ACC112 (cell line): Measurements from ENCODE around the gene CINP.

Source experiments
- H2AFZ ChIP-seq: fragments of 200-600 bp; sonication (generic); one replicate; pipeline ENCODE4 v1.6.0; 2017; ENCODE audit warnings: antibody characterized with exemption, low read length; ENCODE audit not compliant: unreplicated experiment
- H3K27ac ChIP-seq: fragments of 200-600 bp; sonication (generic); 2 replicates; pipeline ENCODE4 v1.5.1; 2014; ENCODE audit warnings: low read depth, mild to moderate bottlenecking, antibody characterized with exemption, low read length, moderate library complexity
- H3K27me3 ChIP-seq: fragments of 200-600 bp; sonication (generic); 2 replicates; pipeline ENCODE4 v1.6.1; 2014; ENCODE audit warnings: mild to moderate bottlenecking, antibody characterized with exemption, low read length, moderate library complexity, mixed read lengths; ENCODE audit not compliant: insufficient read depth
- H3K36me3 ChIP-seq: fragments of 200-600 bp; sonication (generic); 2 replicates; pipeline ENCODE4 v1.6.1; 2016; ENCODE audit warnings: mild to moderate bottlenecking, antibody characterized with exemption, low read length, moderate library complexity, mixed read lengths; ENCODE audit not compliant: insufficient read depth
- H3K4me1 ChIP-seq: fragments of 200-600 bp; sonication (generic); one replicate; pipeline ENCODE4 v1.6.1; 2016; ENCODE audit warnings: low read length, mixed read lengths; ENCODE audit not compliant: insufficient read depth, unreplicated experiment, control insufficient read depth
- H3K4me3 ChIP-seq: fragments of 200-600 bp; sonication (generic); 2 replicates; pipeline ENCODE4 v1.5.1; 2014; ENCODE audit warnings: mild to moderate bottlenecking, low read depth, low read length
- H3K79me2 ChIP-seq: fragments of 200-600 bp; sonication (generic); one replicate; pipeline ENCODE4 v1.6.0; 2016; ENCODE audit warnings: low read length; ENCODE audit not compliant: control insufficient read depth, unreplicated experiment, insufficient read depth

The CINP gene

GRCh38 chr14:102378830-102379229, 16.1 kb upstream of the CINP start:
- H3K4me3 ChIP-seq: no peak overlapping the region
- H2AFZ ChIP-seq: no peak overlapping the region
- no peaks in the 10 kb centered on the region for H3K4me1 ChIP-seq
- no peak overlapping the region for H3K27ac ChIP-seq
- no peaks in the 10 kb centered on the region for H3K79me2 ChIP-seq
- no peaks in the 10 kb centered on the region for H3K27me3 ChIP-seq
- 0 out of 2 replicates have a peak, but pooled peaks cover 7% of the 10 kb centered on the region for H3K36me3 ChIP-seq

DNA sequence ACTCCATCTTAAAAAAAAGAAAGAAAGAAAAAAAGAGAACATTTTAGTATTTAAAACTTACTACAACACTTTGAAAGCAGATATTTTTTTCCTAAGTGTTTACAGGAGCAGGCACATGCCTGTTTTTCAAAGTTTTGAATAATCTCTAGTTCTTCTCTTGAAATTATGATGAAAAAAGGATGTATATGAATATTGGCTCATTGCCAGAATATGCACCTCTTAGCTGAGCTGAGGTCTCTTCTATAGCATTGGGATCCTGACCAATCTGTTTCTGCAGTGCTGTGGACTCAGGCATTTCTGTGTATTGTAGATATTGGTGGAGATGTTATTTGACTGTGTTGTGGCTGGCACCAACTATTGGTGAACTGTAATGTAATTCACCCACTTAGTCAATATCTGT, 15.0 kb upstream of the CINP start:
- no peak overlapping the region for H3K4me3 ChIP-seq
- no peak overlapping the region for H3K27ac ChIP-seq
- no peak overlapping the region for H2AFZ ChIP-seq
- no peaks in the 10 kb centered on the region for H3K27me3 ChIP-seq
- H3K79me2 ChIP-seq: no peaks in the 10 kb centered on the region
- H3K4me1 ChIP-seq: no peaks in the 10 kb centered on the region
- 0 out of 2 replicates have a peak, but pooled peaks cover 7% of the 10 kb centered on the region for H3K36me3 ChIP-seq

GRCh38 chr14:102375119-102375518, 12.4 kb upstream of the CINP start:
- H3K36me3 ChIP-seq: 0 out of 2 replicates have a peak, but pooled peaks cover 7% of the 10 kb centered on the region
- no peak overlapping the region for H3K4me3 ChIP-seq
- H3K79me2 ChIP-seq: peaks cover 7% of the 10 kb centered on the region
- no peaks in the 10 kb centered on the region for H3K4me1 ChIP-seq
- H3K27ac ChIP-seq: no peak overlapping the region
- no peak overlapping the region for H2AFZ ChIP-seq
- H3K27me3 ChIP-seq: no peaks in the 10 kb centered on the region

DNA sequence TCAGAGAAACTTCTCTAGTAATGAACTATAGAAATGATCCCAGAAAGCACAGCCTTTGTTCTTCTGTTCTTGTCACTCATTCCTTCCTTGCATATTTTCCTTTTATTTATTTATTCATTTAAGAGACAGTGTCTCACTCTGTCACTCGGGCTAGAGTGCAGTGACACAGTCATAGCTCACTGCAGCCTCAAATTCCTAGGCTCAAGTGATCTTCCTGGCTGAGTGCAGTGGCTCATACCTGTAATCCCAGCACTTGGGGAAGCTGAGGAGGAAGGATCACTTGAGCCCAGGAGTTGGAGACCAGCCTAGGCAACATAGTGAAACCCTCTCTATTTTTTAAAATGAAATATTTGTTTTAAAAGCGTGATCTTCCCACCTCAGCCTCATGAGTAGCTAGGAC, 11.6 kb upstream of the CINP start:
- no peak overlapping the region for H3K27ac ChIP-seq
- H3K4me3 ChIP-seq: no peak overlapping the region
- no peaks in the 10 kb centered on the region for H3K27me3 ChIP-seq
- no peaks in the 10 kb centered on the region for H3K4me1 ChIP-seq
- no peak overlapping the region for H2AFZ ChIP-seq
- 0 out of 2 replicates have a peak, but pooled peaks cover 7% of the 10 kb centered on the region for H3K36me3 ChIP-seq
- H3K79me2 ChIP-seq: peaks cover 7% of the 10 kb centered on the region

- Histone ChIP-seq H3K36me3 (0 out of 2 replicates have a peak, but pooled peaks cover 3% of the 10 kb centered on the region), H3K79me2 (peaks cover 14% of the 10 kb centered on the region), H3K4me3 (no peak overlapping the region), H3K4me1 (no peaks in the 10 kb centered on the region), H2AFZ (no peak overlapping the region), H3K27me3 (no peaks in the 10 kb centered on the region), H3K27ac (no peak overlapping the region)
Measured at GRCh38 chr14:102373110-102373509, 10.4 kb upstream of the CINP start.

- Histone ChIP-seq H3K4me1 (peaks cover 3% of the 10 kb centered on the region), H3K79me2 (peaks cover 25% of the 10 kb centered on the region), H3K36me3 (no peaks in the 10 kb centered on the region), H3K27me3 (no peaks in the 10 kb centered on the region), H2AFZ (no peak overlapping the region), H3K4me3 (no peak overlapping the region), H3K27ac (no peak overlapping the region)
Measured at GRCh38 chr14:102371361-102371760, 8.7 kb upstream of the CINP start.

- no peaks in the 10 kb centered on the region for H3K36me3 ChIP-seq
- H3K4me3 ChIP-seq: no peak overlapping the region
- H3K4me1 ChIP-seq: peaks cover 3% of the 10 kb centered on the region
- no peak overlapping the region for H3K27ac ChIP-seq
- peaks cover 31% of the 10 kb centered on the region for H3K79me2 ChIP-seq
- H3K27me3 ChIP-seq: no peaks in the 10 kb centered on the region
- no peak overlapping the region for H2AFZ ChIP-seq
Measured at GRCh38 chr14:102370305-102370809, 7.7 kb upstream of the CINP start.

DNA sequence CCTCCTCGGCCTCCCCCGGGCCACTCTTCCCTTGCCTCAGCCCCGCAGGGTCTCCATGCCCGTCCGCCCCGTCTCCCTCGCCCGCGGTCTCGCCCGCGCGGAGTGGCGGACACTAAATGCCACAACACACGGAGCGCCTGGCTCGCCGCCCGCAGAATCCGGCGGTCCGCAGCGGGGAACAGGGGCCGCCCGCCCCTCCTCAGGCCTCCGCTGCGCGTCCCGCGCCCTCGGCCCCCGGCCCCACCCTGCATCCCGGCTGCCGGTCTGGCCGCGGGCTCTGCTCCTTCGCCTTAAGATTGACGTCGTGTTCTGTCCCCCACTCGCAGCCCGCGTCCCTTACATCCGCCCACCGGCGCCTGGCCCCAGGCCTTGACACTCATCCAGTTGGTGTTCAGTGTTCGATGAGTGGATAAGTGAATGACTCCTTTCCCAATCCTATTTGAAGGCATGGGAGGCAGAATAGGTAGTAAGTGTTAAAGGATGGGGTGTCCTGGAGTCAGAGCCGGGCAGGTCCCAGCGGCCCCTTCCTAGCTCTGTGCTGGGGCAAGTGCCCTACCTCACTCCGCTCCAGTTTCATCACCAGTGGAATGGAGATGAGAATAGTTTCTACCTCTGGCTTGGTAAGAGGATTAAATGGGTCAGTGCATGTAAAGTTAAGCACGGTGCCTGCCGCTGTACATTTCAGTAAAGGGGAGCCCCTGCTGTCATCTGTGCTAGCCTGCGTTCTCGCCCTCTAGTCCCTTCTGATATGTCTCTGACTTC, 673 bp upstream of the CINP start:
- no peaks in the 10 kb centered on the region for H3K36me3 ChIP-seq
- no peaks in the 10 kb centered on the region for H3K27me3 ChIP-seq
- peaks cover 48% of the 10 kb centered on the region for H3K79me2 ChIP-seq
- peaks cover 18% of the 10 kb centered on the region for H3K4me1 ChIP-seq
- H3K4me3 ChIP-seq: peak overlapping the region; percentile 87
- peak overlapping the region; percentile 90 for H2AFZ ChIP-seq
- H3K27ac ChIP-seq: peak overlapping the region; percentile 73

DNA sequence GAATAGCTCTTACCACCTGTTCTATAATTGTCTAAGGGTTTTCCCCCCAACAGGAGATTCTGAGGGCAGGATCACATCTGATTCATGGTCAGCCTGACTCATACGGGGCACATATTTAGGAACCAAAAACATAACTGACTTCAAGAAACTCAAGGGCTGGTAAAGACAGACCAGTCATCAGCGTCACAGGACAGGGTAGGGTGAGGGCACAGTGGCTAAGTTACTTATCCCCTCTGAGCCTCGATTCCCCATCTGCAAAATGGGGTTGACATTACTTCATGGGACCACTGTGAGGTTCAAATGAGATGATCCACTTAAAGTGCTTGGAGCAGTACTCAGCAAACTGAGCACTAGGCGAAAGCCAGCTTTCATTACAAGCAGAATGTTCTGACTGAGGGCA, 606 bp downstream of the CINP start:
- H3K27ac ChIP-seq: peak overlapping the region; percentile 67

GRCh38 chr14:102360388-102360787, 2.3 kb downstream of the CINP start:
- no peak overlapping the region for H2AFZ ChIP-seq

More for the DNA sequence above, 606 bp downstream of the CINP start:
- Histone ChIP-seq H3K4me1 (peaks cover 15% of the 10 kb centered on the region), H2AFZ (peak overlapping the region; percentile 73), H3K27me3 (no peaks in the 10 kb centered on the region), H3K36me3 (no peaks in the 10 kb centered on the region), H3K79me2 (peaks cover 43% of the 10 kb centered on the region), H3K4me3 (peak overlapping the region; percentile 87)

GRCh38 chr14:102359341-102359740, 3.3 kb downstream of the CINP start:
- H3K27me3 ChIP-seq: no peaks in the 10 kb centered on the region
- peaks cover 8% of the 10 kb centered on the region; the same call in 1 of the 2 replicates for H3K36me3 ChIP-seq
- no peak overlapping the region for H3K4me3 ChIP-seq
- no peak overlapping the region for H2AFZ ChIP-seq
- peaks cover 20% of the 10 kb centered on the region for H3K79me2 ChIP-seq
- H3K4me1 ChIP-seq: peaks cover 13% of the 10 kb centered on the region
- no peak overlapping the region for H3K27ac ChIP-seq

More at GRCh38 chr14:102360388-102360787, 2.3 kb downstream of the CINP start:
- Histone ChIP-seq H3K79me2 (peaks cover 31% of the 10 kb centered on the region), H3K36me3 (peaks cover 6% of the 10 kb centered on the region; the same call in 1 of the 2 replicates), H3K27ac (no peak overlapping the region), H3K4me1 (peaks cover 15% of the 10 kb centered on the region), H3K27me3 (no peaks in the 10 kb centered on the region), H3K4me3 (no peak overlapping the region)
